K562 (cell line): ENCODE data around the gene ARHGAP35. TPM values are rescaled to one million over a fixed set of nuclear protein-coding genes. Genes with fewer than 3 reads are reported as not detected.
A peak's percentile ranks its signal among the peaks of the same experiment; 100 is the strongest.

Experiments
- ARID3A ChIP-seq: IDR thresholded peaks from 2 replicates; pipeline ENCODE4 v1.6.1; 2012; ENCODE audit warnings: low read depth, low read length, improper control_type of control experiment, borderline replicate concordance
- CREBBP ChIP-seq: IDR thresholded peaks from one replicate; pipeline ENCODE4 v1.6.1; 2012; ENCODE audit warnings: low read depth, mild to moderate bottlenecking, control low read depth, inconsistent platforms, low read length
- FOSL1 ChIP-seq: fragments of 200-800 bp; sonication (Bioruptor generic); conservative IDR thresholded peaks from 2 replicates; pipeline ENCODE4 v1.6.1; 2016; ENCODE audit warnings: missing genetic modification characterization, missing compliant biosample characterization
- MAX ChIP-seq: sonication (generic); formaldehyde crosslinking; IDR thresholded peaks from 2 replicates; pipeline ENCODE4 v1.9.0; 2022; ENCODE audit warnings: mild to moderate bottlenecking, missing genetic modification reagents
- MEF2A ChIP-seq: IDR thresholded peaks from 2 replicates; pipeline ENCODE4 v1.6.1; 2011; ENCODE audit warnings: low read depth, mild to moderate bottlenecking, low read length, moderate library complexity; ENCODE audit not compliant: control insufficient read depth
- MTA3 ChIP-seq: fragments of 450-650 bp; formaldehyde crosslinking; IDR thresholded peaks from 2 replicates; pipeline ENCODE4 v1.6.1; 2017; ENCODE audit warnings: mild to moderate bottlenecking, borderline replicate concordance
- NFE2 ChIP-seq: IDR thresholded peaks from 2 replicates; pipeline ENCODE4 v1.6.1; 2014; ENCODE audit warnings: antibody characterized with exemption, low read depth
- POLR2G ChIP-seq: fragments of 200-400 bp; formaldehyde crosslinking; IDR thresholded peaks from 2 replicates; pipeline ENCODE4 v1.6.1; 2017; ENCODE audit warnings: low read depth, mild to moderate bottlenecking, antibody characterized with exemption, low read length, moderate library complexity
- RBM34 ChIP-seq: fragments of 200-400 bp; formaldehyde crosslinking; IDR thresholded peaks from 2 replicates; pipeline ENCODE4 v1.6.1; 2018; ENCODE audit warnings: low read length, borderline replicate concordance; ENCODE audit not compliant: insufficient read depth
- RFX1 ChIP-seq: fragments of 450-650 bp; IDR thresholded peaks from 2 replicates; pipeline ENCODE4 v1.6.1; 2016; ENCODE audit warnings: mild to moderate bottlenecking, moderate library complexity
- SMARCA4 ChIP-seq: fragments of 450-650 bp; IDR thresholded peaks from 2 replicates; pipeline ENCODE4 v1.6.1; 2016
- SREBF1 ChIP-seq: fragments of 150-350 bp; IDR thresholded peaks from 2 replicates; pipeline ENCODE4 v1.6.1; 2014; ENCODE audit warnings: antibody characterized with exemption, low read depth, low read length, borderline replicate concordance
- ZNF124 ChIP-seq: sonication (generic); formaldehyde crosslinking; IDR thresholded peaks from 2 replicates; pipeline ENCODE4 v1.8.1; 2022; ENCODE audit warnings: missing genetic modification reagents
- ZNF324 ChIP-seq: fragments of 250-450 bp; sonication (Bioruptor Pico); IDR thresholded peaks from 2 replicates; pipeline ENCODE4 v1.4.0; 2020; ENCODE audit warnings: mild to moderate bottlenecking
- ZNF740 ChIP-seq, 3 experiments: fragments of 200-800 bp in 1 of 3; sonication (Bioruptor generic) in 1 of 3; sonication (generic) in 1 of 3; formaldehyde crosslinking in 1 of 3; IDR thresholded peaks; 2 replicates each; pipeline versions ENCODE4 v1.6.1 to v1.8.0; 2016 to 2022; ENCODE audit warnings: mild to moderate bottlenecking in 2 of 3, missing compliant biosample characterization in 2 of 3, missing genetic modification characterization in 2 of 3, missing genetic modification reagents in 1 of 3
- polyA plus RNA-seq, 8 experiments: library from polyadenylated mRNA; depleted of rRNA in 4 of 8; stranded (reverse) in 5 of 8; unstranded in 3 of 8; fragments of >200 nt; fragmentation: Nextera tagmentation in 2 of 8; fragmentation: Illumina TruSeq in 1 of 8; extraction: Ambion mirVana in 2 of 8; extraction: Trizol in 1 of 8; gene quantifications; 2 replicates each; pipeline versions ENCODE4 v1.2.1 to v1.2.3, GENCODE V29; 2011 to 2014; ENCODE audit warnings: inconsistent platforms in 1 of 8, missing spikeins in 1 of 8
- total RNA-seq, 7 experiments: library from RNA; depleted of rRNA in 6 of 7; stranded (reverse); fragments of >200 nt in 6 of 7; fragmentation: Illumina TruSeq in 2 of 7; extraction: Trizol in 2 of 7; gene quantifications; 2 replicates each; pipeline versions ENCODE4 v1.2.1 to v1.2.3, GENCODE V29; 2011 to 2021; ENCODE audit warnings: low replicate concordance in 1 of 7
- TF ChIP-seq, protein P1 (sequence below): fragments of 450-650 bp; IDR thresholded peaks from 2 replicates; pipeline ENCODE4 v1.6.1; 2016; ENCODE audit warnings: antibody characterized with exemption
- TF ChIP-seq, protein P2 (sequence below), 2 experiments: fragments of 450-650 bp in 1 of 2; sonication (generic) in 1 of 2; formaldehyde crosslinking; conservative IDR thresholded peaks; 2 replicates each; pipeline versions ENCODE4 v1.4.0 to v1.8.1; 2020 to 2022; ENCODE audit warnings: mild to moderate bottlenecking in 1 of 2, missing genetic modification reagents in 1 of 2
- TF ChIP-seq, protein P3 (sequence below), 2 experiments: fragments of 450-650 bp; conservative IDR thresholded peaks; 2 replicates each; pipeline ENCODE4 v1.6.1; 2017; ENCODE audit warnings: mild to moderate bottlenecking in 2 of 2, moderate library complexity in 2 of 2

ARHGAP35 gene
- total and polyA plus RNA-seq, 9 of the 15 experiments (the other 6 are each of a cell fraction or from before 2014, with no cell fraction given), result 0.27 to 26.4 (median 10.2) TPM

DNA sequence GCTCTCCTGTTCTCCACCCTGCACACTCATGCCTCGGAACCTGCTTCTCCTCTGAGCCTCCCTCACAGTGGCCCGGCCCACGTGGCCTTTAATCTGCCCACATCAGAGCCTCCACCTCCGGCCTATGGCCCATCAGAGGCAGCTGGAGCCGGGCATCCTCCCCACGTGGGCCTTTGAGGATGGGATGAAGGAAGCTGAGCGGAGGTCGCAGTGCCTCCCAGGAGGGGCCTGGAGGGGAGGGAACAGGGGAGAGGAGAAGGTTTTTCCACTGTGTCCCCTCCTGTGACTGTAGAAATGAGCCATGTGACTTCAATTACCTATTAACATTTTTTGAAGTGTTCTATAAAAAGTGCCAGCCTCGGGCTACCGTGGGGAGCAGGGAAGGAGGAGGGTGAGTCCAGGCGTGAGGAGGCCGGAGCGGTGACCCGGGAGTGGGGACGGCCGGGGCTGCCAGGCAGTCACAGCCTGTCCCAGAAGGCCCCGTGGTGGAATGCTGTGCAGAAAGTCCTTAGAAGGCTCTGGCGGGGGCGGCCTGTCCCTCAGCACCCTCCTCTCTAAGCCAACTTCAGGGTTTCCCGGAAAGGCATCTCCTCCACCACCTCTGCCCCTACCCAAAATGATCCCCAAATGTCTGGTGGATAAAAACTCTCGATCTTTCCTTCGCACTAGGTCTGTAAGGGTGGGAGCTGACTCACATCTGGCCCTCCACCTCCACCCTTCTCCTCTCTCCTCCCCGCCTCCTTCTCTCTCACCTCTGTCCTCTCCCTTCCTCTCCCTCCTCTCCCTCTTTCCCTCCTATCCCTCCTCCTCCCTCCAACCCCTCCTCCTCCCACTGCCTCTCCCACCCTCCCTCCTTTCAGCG is 47.6 kb upstream of the ARHGAP35 start (continued):
- TF ChIP-seq ZNF740 (CRISPR knock-in tag; IDR thresholded peaks at IDR 0.05), result no peak
- TF ChIP-seq ZNF740 (tag; IDR thresholded peaks at IDR 0.05), result no peak
- no peak for TF ChIP-seq CREBBP
- TF ChIP-seq POLR2G, result peak; percentile 37; the same call in 1 of the 2 replicates
- TF ChIP-seq, protein P1, sequence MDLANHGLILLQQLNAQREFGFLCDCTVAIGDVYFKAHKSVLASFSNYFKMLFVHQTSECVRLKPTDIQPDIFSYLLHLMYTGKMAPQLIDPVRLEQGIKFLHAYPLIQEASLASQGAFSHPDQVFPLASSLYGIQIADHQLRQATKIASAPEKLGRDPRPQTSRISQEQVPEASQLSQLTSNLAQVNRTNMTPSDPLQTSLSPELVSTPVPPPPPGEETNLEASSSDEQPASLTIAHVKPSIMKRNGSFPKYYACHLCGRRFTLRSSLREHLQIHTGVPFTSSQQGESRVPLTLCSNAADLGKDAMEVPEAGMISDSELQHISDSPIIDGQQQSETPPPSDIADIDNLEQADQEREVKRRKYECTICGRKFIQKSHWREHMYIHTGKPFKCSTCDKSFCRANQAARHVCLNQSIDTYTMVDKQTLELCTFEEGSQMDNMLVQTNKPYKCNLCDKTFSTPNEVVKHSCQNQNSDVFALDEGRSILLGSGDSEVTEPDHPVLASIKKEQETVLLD, result no peak
- TF ChIP-seq MTA3, result no peak
- TF ChIP-seq ZNF124 (CRISPR knock-in tag), result no peak
- no peak for TF ChIP-seq NFE2
- TF ChIP-seq, protein P2, sequence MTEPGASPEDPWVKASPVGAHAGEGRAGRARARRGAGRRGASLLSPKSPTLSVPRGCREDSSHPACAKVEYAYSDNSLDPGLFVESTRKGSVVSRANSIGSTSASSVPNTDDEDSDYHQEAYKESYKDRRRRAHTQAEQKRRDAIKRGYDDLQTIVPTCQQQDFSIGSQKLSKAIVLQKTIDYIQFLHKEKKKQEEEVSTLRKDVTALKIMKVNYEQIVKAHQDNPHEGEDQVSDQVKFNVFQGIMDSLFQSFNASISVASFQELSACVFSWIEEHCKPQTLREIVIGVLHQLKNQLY (CRISPR knock-in tag; conservative IDR thresholded peaks at IDR 0.05), result no peak
- TF ChIP-seq SMARCA4, result no peak
- no peak for TF ChIP-seq ARID3A
- no peak for TF ChIP-seq SREBF1
- TF ChIP-seq MEF2A, result no peak
- 0 out of 2 replicates have a peak, but pooled peaks have one; percentile 25 for TF ChIP-seq FOSL1 (tag)
- TF ChIP-seq, protein P3, sequence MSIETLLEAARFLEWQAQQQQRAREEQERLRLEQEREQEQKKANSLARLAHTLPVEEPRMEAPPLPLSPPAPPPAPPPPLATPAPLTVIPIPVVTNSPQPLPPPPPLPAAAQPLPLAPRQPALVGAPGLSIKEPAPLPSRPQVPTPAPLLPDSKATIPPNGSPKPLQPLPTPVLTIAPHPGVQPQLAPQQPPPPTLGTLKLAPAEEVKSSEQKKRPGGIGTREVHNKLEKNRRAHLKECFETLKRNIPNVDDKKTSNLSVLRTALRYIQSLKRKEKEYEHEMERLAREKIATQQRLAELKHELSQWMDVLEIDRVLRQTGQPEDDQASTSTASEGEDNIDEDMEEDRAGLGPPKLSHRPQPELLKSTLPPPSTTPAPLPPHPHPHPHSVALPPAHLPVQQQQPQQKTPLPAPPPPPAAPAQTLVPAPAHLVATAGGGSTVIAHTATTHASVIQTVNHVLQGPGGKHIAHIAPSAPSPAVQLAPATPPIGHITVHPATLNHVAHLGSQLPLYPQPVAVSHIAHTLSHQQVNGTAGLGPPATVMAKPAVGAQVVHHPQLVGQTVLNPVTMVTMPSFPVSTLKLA (conservative IDR thresholded peaks at IDR 0.05), result peak; percentile 30 to 68; a peak in 3 of 4 replicates
- no peak for TF ChIP-seq RFX1
- no peak for TF ChIP-seq RBM34
- peak; percentile 49 for TF ChIP-seq MAX (CRISPR knock-in tag)
- no peak for TF ChIP-seq ZNF324 (CRISPR knock-in tag)
